HG02763 (cell line): ENCODE measurements around the gene EML3.
"Not testable (repeated sequence)": the region's sequence is repeated elsewhere in the genome, so short reads cannot be mapped to it uniquely, and the experiment has no call there.

Source experiments
- ATAC-seq: cut with Tn5 transposase; IDR thresholded peaks from one replicate; pipeline ENCODE4 v1.9.1; 2021; ENCODE audit warnings: mild to moderate bottlenecking, moderate library complexity; ENCODE audit not compliant: unreplicated experiment

EML3 gene

GRCh38 chr11:62621027-62621566 lies 8.5 kb upstream of the EML3 start:
- ATAC-seq = no peak

- ATAC-seq = not testable (repeated sequence)
Measured at GRCh38 chr11:62616957-62617356, 4.4 kb upstream of the EML3 start.

- no peak for ATAC-seq
Measured at GRCh38 chr11:62615521-62615920, 2.9 kb upstream of the EML3 start.

- no peak for ATAC-seq
Measured at GRCh38 chr11:62614275-62614674, 1.7 kb upstream of the EML3 start.

DNA sequence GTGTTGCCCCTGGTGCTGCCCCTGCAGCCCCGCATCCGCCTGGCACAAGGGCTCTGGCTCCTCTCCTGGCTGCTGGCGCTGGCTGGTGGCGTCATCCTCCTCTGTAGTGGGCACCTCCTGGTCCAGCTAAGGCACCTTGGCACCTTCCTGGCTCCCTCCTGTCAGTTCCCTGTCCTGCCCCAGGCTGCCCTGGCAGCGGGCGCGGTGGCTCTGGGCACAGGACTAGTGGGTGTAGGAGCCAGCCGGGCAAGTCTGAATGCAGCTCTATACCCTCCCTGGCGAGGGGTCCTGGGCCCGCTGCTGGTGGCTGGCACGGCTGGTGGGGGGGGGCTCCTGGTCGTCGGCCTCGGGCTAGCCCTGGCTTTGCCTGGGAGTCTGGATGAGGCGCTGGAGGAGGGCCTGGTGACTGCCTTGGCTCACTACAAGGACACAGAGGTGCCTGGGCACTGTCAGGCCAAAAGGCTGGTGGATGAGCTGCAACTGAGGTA lies 760 bp upstream of the EML3 start:
- no peak for ATAC-seq

- ATAC-seq = peak; percentile 4
Measured at GRCh38 chr11:62611705-62612365, 740 bp downstream of the EML3 start.

DNA sequence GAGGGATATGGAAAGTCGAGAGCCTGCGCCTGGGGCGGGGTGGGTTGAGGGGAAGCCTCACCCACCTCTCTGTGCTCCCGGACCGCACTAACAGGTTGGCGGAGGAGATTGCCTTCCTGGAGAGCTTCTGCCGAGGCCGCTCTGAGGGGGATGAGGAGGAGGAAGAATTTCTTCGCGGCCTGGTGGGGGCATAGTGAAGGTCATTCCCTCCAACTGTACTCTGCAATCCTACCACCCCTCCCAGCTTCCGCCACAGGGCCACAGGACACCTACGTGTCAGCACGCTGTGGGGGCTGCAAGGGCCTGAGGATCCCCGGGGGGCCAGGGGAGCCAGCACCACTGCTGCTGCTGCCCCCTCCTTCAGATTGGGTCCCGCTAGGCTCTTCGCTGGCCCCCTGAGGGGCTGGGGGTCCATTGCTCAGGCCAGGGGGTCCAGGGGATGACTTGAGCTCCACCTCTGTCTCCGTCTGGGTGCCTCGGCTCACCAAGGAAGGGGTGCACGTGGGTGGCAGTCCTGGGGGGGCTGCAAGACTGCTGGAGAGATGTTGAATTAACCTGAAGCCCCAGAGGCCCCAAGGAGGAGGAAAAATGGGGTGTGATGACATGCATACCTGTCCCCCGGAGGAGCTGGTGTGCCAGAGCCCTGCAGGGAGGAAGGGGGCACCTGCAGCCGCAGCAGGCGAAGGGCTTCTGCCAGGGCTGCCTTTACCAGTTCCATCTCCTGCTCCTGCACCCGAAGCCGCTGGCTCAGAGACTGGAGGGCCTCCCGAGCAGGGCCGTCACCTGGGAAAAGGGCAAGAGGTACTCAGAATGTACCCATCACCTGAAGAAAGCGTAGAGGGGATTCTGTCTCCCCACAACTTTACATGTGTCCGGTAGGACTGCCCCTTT lies 1.5 kb downstream of the EML3 start:
- no peak for ATAC-seq

- no peak for ATAC-seq
Measured at GRCh38 chr11:62610403-62610802, 2.2 kb downstream of the EML3 start.

DNA sequence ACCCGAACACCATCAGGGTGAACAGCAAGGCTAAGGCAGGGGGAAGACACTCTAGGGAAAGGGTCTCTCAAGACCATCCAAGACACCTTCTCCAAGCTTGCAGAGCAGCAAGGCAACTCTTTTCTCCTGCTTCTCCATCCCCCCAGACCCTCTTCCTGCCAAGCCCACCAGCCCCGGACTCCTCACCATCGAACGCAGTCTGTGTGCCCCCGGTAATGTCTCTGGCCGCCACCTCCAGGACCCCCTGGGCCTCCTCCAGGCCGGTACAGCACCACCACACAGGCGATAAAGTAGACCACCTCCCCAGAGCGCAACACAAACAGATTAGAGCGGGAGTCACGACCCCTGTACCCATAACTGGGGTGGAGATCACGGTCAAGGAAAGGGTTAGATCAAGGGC lies 3.8 kb downstream of the EML3 start:
- no peak for ATAC-seq

DNA sequence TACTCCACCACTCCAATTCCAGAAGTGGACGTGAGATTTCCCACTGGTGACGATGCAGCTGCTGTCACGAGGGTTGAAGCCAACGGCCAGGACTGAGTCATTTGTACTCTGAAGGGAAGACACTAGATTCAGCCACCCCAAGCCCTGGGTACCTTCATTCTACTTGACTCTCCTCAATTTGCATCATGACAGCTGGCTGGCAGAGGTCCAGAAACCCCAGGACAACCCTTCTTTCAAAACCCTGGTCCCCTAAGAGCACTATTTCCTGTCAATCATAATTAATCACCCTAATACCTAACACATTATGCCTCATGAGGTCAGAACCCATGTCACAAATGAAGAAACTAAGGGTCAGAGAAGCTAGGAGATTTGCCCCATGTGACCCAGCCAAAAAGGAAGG lies 4.9 kb downstream of the EML3 start:
- no peak for ATAC-seq

- ATAC-seq = no peak
Measured at GRCh38 chr11:62605902-62606301, 6.7 kb downstream of the EML3 start.

DNA sequence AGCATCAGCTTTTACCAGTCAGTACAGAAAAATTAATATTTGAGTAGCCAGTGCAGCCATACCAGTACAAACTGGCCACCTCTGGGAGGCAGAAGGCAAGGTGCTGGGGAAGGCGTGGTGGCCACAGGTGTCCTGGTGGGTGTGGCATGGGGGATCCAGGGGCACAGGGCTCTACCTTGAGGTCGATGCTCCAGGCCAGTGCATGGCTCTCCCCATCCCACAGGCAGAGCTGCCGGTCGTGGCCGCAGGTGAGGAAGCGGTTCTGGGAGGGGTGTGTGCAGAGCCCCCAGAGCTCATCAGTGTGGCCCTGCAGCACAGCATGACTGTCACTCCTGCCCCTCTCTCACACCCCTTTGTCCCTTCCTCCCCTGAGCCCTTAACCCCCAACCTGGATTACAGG lies 7.1 kb downstream of the EML3 start:
- ATAC-seq = no peak

DNA sequence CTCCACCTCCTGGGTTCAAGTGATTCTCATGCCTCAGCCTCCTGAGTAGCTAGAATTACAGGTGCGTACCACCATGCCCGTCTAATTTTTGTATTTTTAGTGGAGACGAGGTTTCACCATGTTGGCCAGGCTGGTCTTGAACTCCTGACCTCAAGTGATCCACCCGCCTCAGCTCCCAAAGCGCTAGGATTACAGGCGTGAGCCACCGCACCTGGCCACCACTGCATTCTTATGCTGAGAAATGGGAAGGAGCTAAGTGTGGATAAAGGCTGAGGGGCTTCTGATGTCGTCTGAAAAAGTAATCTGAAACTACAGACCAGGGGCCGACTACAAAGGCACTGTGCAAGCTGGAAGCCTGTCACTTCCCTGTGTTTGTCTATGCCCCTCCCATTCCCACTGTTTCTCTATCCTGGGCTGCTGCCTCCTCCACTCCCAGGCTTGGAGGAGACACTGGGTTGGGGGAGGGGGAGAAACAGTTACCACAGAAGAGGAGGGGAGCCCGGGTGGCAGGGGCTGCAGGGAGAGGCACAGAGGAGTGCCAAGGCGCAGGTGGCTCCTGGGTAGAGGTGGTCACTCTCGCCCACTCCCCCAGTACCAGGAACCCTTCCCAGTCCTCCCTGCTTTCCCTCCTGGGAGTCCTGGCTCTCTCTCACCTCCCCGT lies 8.0 kb downstream of the EML3 start:
- ATAC-seq = no peak

GRCh38 chr11:62603776-62604299 lies 8.7 kb downstream of the EML3 start:
- no peak for ATAC-seq

DNA sequence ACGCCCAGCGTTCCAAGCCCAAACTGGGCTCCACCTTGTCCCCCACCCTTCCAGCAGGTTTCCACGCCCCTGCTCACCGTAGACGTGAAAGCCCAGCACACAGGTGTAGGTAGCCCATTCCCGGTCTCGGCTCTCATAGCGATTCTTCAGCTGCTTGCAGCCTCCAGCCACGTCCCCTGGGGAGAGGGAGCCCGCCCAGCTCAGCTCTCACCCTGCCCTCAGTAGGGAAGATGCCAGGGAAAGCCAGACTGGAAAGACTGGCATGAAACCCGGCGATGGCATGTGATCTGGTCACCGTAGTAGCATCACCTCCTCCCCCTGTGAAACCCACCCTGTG lies 9.5 kb downstream of the EML3 start:
- no peak for ATAC-seq

GRCh38 chr11:62602141-62603071 lies 10.2 kb downstream of the EML3 start:
- ATAC-seq = no peak

DNA sequence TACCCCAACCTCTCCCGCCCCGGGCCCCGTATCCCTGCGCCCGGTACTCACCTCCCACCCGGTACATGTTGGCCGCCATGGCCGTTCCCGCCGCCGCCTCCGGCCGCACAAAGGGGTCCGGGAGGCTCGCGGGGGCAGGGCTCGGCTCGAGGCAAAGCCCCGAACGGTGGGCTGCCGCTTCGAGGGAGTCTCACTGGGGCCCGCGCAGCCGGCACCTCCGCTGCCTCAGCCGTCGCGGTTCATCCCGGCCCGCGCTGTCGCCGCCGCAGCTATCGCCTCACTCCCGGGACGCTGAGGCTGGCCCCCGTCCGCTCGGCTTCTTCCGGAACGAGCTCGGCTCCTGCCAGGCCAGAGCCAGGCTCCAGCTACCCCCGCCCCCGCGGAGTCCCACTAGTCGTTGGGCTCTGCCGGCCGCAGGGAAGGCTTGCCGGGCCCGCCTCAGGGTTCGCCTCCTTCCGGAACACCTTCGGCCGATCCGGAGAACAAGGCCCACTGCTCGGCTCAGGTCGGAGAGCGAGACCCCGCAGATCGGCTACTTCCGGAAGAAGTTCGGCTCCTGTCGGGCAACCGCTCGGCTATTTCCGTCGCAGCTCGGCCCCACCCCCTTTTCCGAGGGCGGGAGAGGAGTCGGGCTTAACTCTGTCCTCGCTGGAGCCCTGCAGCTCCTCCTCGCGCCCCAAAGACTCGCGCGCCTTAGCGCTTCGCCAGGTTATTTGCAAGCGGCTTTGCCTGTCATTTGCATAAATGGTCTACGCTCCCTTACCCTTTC lies 11.0 kb downstream of the EML3 start, which contains the start of gene MTA2:
Gene MTA2 (minus strand): TSS at position 494 of the 769 bp plus-strand sequence. CDS start 415 bp downstream, at position 79.
- peak; percentile 75 for ATAC-seq

DNA sequence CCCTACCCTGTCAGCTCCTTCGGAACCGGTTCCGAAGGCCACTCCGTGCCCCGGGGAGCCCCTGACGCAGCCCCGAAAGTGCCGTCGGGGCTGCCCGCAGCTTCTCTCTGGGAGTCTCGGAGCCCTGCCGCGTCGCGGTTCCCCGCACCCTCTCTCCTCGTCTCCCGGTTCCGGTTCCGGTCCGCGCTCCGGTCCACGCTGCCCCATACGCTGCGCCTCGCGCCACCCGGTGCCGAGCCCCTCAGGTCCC lies 11.5 kb downstream of the EML3 start:
- ATAC-seq = peak; percentile 11

GRCh38 chr11:62600367-62601121 lies 12.0 kb downstream of the EML3 start:
- no peak for ATAC-seq
